Stimulated activated effector memory CD8-positive, alpha-beta T cell treated with anti-CD3 and anti-CD28 coated beads, Interleukin-12 subunit alpha, Interleukin-12 subunit beta, amount 100 ng/mL, for 72 hours (primary cell): ENCODE data around the gene SLITRK2.

Source experiments
- ATAC-seq: fragments of 150-1000 bp; cut with Tn5 transposase; 2 replicates; pipeline ENCODE4 v1.10.0; 2021
- DNase-seq, 2 donors: peaks; one replicate each; pipeline ENCODE4 v3.0.0; 2021 to 2022; ENCODE audit warnings: low spot score in 2 of 2
- H3K27ac Mint-ChIP-seq: one replicate; pipeline ENCODE4 v1.8.0; 2022; ENCODE audit warnings: mild to moderate bottlenecking, mixed read lengths
- H3K36me3 Mint-ChIP-seq: one replicate; pipeline ENCODE4 v1.8.0; 2022; ENCODE audit warnings: mild to moderate bottlenecking, mixed read lengths
- H3K4me1 Mint-ChIP-seq: one replicate; pipeline ENCODE4 v1.8.0; 2022; ENCODE audit warnings: mixed read lengths
- H3K4me3 Mint-ChIP-seq: one replicate; pipeline ENCODE4 v1.8.0; 2022; ENCODE audit warnings: mild to moderate bottlenecking, mixed read lengths
- H3K9me3 Mint-ChIP-seq: one replicate; pipeline ENCODE4 v1.8.0; 2022; ENCODE audit warnings: mixed read lengths

SLITRK2 gene

GRCh38 chrX:145840531-145840930, 22.9 kb downstream of the SLITRK2 start:
- Mint-ChIP-seq H3K4me3 (no peak overlapping the region), H3K27ac (no peak overlapping the region), H3K9me3 (peaks cover 2% of the 10 kb centered on the region), H3K4me1 (no peaks in the 10 kb centered on the region), H3K36me3 (no peaks in the 10 kb centered on the region)
- DNase-seq (no peak), ATAC-seq (no peak)

DNA sequence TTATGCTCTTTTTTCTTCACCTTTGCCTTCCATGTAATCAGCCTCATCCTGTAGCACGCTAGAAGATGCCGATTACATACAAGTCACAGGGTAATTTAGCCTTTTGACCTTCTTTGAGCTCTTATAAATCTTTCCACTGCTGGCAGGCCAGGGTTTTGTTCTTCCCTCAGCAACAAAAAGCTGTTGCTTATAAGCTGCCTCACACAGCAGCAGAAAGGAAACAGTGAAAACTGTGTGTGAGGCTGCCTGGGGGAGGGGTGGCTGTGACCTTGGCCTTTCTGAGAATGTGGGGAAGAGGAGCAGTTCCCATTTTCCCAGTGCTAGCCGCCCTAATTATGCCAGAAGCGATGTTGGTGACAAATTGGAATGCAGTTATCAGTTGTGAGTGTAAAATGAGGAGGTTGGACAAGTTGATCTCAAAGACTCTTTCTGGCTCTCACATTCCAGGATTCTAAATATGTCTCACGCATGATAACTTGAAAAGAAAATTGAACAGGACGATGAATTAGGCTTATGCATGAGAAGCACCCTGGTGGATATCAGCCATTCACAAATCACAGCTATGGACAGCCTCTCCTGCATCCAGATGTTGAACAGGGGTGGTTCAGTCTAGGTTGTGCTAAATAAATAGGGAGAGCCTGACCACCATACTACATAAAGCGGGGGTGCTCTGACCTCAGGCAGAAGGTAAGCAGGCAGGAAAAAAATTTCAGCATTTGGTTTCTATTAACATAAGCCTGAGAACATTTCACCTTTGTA, 25.7 kb downstream of the SLITRK2 start:
- no peak overlapping the region for H3K4me3 Mint-ChIP-seq
- no peaks in the 10 kb centered on the region for H3K4me1 Mint-ChIP-seq
- ATAC-seq (no peak), DNase-seq (no peak)
- H3K36me3 Mint-ChIP-seq, result no peaks in the 10 kb centered on the region
- peaks cover 6% of the 10 kb centered on the region for H3K9me3 Mint-ChIP-seq
- H3K27ac Mint-ChIP-seq, result no peak overlapping the region

DNA sequence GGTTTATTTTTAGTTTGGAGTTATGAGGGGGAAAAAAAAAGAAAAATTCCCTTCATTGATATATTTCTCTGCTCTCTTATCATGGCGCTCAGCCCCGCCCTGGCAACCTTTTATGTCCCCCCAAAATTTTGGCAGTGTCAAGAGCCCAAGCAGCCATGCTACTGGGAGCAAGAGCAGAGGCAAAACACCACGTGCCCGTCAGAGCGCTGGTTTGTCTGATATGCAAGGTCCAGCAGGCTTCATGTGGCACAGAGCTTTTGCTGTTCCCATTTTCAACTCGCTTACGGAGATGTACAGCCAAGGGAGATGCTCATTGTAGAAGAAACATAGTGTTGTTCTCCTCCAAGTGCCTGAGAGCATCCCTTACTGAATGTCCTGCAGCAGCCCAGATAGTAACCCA, 27.3 kb downstream of the SLITRK2 start:
- Mint-ChIP-seq H3K9me3 (peaks cover 6% of the 10 kb centered on the region), H3K27ac (no peak overlapping the region), H3K36me3 (no peaks in the 10 kb centered on the region), H3K4me1 (no peaks in the 10 kb centered on the region), H3K4me3 (no peak overlapping the region)
- no peak for DNase-seq
- no peak for ATAC-seq

DNA sequence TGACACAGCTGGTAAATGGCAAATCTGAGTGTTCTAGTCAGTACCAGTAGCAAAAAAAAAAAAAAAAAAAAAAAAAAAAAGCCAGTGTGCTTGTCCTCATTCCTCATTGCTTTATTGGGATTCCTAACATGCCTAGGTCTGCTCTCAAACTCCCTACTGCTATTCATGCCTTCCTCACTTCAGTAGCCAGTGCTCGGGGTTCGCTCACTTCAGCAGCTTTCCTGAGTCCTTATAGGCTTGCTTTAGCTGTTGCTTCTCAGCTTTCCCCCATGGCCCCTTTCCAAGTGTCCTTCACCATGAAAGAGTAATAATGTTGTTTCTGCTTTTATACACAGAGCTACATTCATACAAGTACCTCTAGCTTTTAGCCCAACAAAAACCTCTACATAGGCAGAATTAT, 30.8 kb downstream of the SLITRK2 start:
- Mint-ChIP-seq H3K4me1 (no peaks in the 10 kb centered on the region), H3K4me3 (no peak overlapping the region), H3K27ac (no peak overlapping the region), H3K36me3 (no peaks in the 10 kb centered on the region), H3K9me3 (peaks cover 4% of the 10 kb centered on the region)
- no peak for DNase-seq
- ATAC-seq, result no peak

DNA sequence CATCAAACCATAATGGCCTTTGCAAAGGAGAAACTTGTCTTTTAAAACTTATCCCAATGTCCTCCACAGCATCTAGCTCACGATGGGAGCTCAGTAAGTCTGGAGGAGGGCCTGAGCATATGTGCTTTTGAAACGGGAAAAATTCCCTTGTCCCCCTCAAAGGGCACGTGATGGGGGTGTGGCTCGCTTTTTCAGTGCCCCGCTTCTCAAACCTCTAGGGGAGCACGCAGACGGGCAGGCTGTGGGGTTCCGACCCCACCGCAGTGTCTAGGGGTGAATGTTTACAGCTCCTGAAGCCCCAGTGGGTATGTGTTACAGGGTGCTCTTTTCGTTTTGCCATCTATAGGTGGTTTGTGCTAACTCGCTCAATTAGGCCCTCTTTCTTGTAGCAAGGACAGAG, 31.2 kb downstream of the SLITRK2 start:
- Mint-ChIP-seq H3K27ac (no peak overlapping the region), H3K4me3 (no peak overlapping the region), H3K9me3 (peaks cover 4% of the 10 kb centered on the region), H3K4me1 (no peaks in the 10 kb centered on the region), H3K36me3 (no peaks in the 10 kb centered on the region)
- DNase-seq (no peak), ATAC-seq (no peak)

DNA sequence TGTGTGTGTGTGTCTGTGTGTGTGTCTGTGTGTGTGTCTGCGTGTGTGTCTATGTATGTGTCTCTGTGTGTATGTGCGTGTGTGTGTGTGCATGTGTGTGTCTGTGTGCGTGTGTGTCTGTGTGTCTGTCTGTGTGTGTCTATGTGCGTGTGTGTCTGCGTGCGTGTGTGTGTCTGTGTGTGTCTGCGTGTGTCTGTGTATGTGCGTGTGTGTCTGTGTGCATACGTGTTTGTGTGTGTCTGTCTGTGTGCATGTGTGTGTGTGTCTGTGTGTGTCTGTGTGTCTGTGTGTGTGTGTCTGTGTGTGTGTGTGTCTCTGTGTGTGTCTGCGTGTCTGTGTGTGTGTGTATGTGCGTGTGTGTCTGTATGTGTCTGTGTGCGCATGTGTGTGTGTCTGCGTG, 35.6 kb downstream of the SLITRK2 start:
- Mint-ChIP-seq H3K4me1 (no peaks in the 10 kb centered on the region), H3K4me3 (no peak overlapping the region), H3K27ac (no peak overlapping the region), H3K36me3 (no peaks in the 10 kb centered on the region), H3K9me3 (peaks cover 4% of the 10 kb centered on the region)
- no peak for ATAC-seq
- DNase-seq, result no peak

DNA sequence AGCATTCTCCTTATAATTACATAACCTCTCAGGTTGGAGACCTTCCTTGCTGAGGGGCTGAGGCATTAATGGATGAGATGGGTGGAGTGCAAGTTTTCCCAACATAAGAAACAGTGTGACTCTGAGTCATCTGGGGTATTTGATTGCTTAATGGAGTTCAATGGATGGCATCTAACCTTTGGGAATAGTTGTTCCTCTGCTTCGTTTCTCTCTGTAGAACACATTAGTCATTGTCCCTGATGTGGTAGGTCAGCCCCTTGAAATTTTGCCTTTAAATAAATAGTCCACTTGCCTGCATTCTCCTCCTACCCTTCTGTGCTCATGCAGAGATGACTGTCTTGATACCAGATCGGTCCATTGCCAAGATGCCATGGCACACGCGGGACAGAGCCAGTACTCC, 38.6 kb downstream of the SLITRK2 start:
- ATAC-seq (no peak), DNase-seq (no peak)
- Mint-ChIP-seq H3K9me3 (peaks cover 5% of the 10 kb centered on the region), H3K36me3 (no peaks in the 10 kb centered on the region), H3K27ac (no peak overlapping the region), H3K4me3 (no peak overlapping the region), H3K4me1 (no peaks in the 10 kb centered on the region)

- no peak overlapping the region for H3K4me3 Mint-ChIP-seq
- no peaks in the 10 kb centered on the region for H3K36me3 Mint-ChIP-seq
- H3K4me1 Mint-ChIP-seq, result no peaks in the 10 kb centered on the region
- ATAC-seq (no peak), DNase-seq (no peak)
- no peak overlapping the region for H3K27ac Mint-ChIP-seq
- H3K9me3 Mint-ChIP-seq, result peaks cover 6% of the 10 kb centered on the region
These were observed 44.2 kb downstream of the SLITRK2 start for GRCh38 chrX:145861818-145862217.

DNA sequence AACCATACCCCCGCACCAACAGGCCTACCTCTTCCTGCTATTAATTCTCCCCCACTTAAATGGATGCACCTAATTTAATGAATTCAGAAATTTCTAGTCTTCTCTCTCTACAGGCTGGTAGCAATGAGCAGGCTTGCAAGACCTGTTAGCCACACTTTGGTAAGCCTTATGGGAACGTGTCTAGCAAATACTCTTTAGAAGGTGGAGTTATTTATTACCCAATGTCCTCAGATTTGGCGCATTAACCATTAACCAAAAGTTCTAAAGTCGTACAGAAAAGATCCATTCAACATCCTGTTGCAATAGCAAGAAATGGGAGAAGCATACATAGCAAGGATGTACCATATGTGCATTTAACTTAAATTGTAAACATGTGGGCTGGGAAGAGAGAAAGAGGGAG, 47.5 kb downstream of the SLITRK2 start:
- Mint-ChIP-seq H3K27ac (no peak overlapping the region), H3K4me3 (no peak overlapping the region), H3K4me1 (no peaks in the 10 kb centered on the region), H3K36me3 (no peaks in the 10 kb centered on the region), H3K9me3 (peaks cover 7% of the 10 kb centered on the region)
- ATAC-seq (no peak), DNase-seq (no peak)
